Right atrium auricular region (tissue), 2 donors: ENCODE results near the gene NAV3. TPM values are rescaled to one million over a fixed set of nuclear protein-coding genes. Genes with fewer than 3 reads are reported as not detected.

ENCODE experiments used
- DNase-seq: peaks from one replicate; pipeline ENCODE4 v3.0.0-alpha.2; 2019; ENCODE audit warnings: low spot score
- H3K27ac ChIP-seq, 2 donors: fragments of 200-600 bp; sonication (generic); 1 replicate in 1 of 2; 2 replicates in 1 of 2; pipeline ENCODE4 v1.5.1; 2016 to 2019
- H3K27me3 ChIP-seq, 2 donors: fragments of 200-600 bp; sonication (generic); one replicate each; pipeline versions ENCODE4 v1.5.1 to v1.6.0; 2017 to 2019
- H3K36me3 ChIP-seq: fragments of 200-600 bp; sonication (generic); one replicate; pipeline ENCODE4 v1.5.1; 2016
- H3K4me1 ChIP-seq, 2 donors: fragments of 200-600 bp; sonication (generic); one replicate each; pipeline versions ENCODE4 v1.5.1 to v1.6.0; 2017 to 2019
- H3K4me3 ChIP-seq, 2 donors: fragments of 200-600 bp; sonication (generic); 1 replicate in 1 of 2; 2 replicates in 1 of 2; pipeline ENCODE4 v1.5.1; 2017 to 2019; ENCODE audit warnings: mild to moderate bottlenecking in 1 of 2, moderate library complexity in 1 of 2
- H3K9me3 ChIP-seq, 2 donors: fragments of 200-600 bp; sonication (generic); one replicate each; pipeline ENCODE4 v1.5.1; 2019
- CTCF ChIP-seq, 2 donors: fragments of 200-600 bp; sonication (generic); IDR thresholded peaks; one replicate each; pipeline ENCODE4 v1.5.1; 2019; ENCODE audit warnings: antibody characterized with exemption in 2 of 2
- total RNA-seq, 2 donors: library from RNA; depleted of rRNA; stranded (reverse); fragments of >200 nt; gene quantifications; one replicate each; pipeline ENCODE4 v1.1.0, GENCODE V29; 2016

The NAV3 gene
- total RNA-seq, 2 donors from 2014 or later = 4.4 to 5.1 TPM

- TF ChIP-seq CTCF (IDR thresholded peaks at IDR 0.05) = no peak
- no peaks in the 10 kb centered on the region for H3K27me3 ChIP-seq
- no peak overlapping the region for H3K27ac ChIP-seq
Observed at GRCh38 chr12:78085542-78086182, 255.0 kb downstream of the NAV3 start.

GRCh38 chr12:78086553-78087362, 256.1 kb downstream of the NAV3 start:
- DNase-seq = no peak
- no peak for TF ChIP-seq CTCF (IDR thresholded peaks at IDR 0.05)
- Histone ChIP-seq H3K9me3 (no peaks in the 10 kb centered on the region), H3K27me3 (no peaks in the 10 kb centered on the region), H3K4me1 (peaks cover 0 to 4% of the 10 kb centered on the region in 2 donors), H3K27ac (no peak overlapping the region), H3K36me3 (no peaks in the 10 kb centered on the region), H3K4me3 (no peak overlapping the region)

More at GRCh38 chr12:78085542-78086182, 255.0 kb downstream of the NAV3 start:
- Histone ChIP-seq H3K9me3 (no peaks in the 10 kb centered on the region), H3K36me3 (no peaks in the 10 kb centered on the region), H3K4me3 (no peak overlapping the region), H3K4me1 (peaks cover 0 to 4% of the 10 kb centered on the region in 2 donors)
- DNase-seq = no peak

GRCh38 chr12:78087363-78087675, 256.6 kb downstream of the NAV3 start:
- no peak overlapping the region for H3K27ac ChIP-seq
- no peaks in the 10 kb centered on the region for H3K9me3 ChIP-seq
- DNase-seq = no peak
- H3K4me3 ChIP-seq = no peak overlapping the region
- peaks cover 0 to 4% of the 10 kb centered on the region in 2 donors for H3K4me1 ChIP-seq
- no peak for TF ChIP-seq CTCF (IDR thresholded peaks at IDR 0.05)
- no peaks in the 10 kb centered on the region for H3K36me3 ChIP-seq
- no peaks in the 10 kb centered on the region for H3K27me3 ChIP-seq

GRCh38 chr12:78088391-78088832, 257.7 kb downstream of the NAV3 start:
- no peaks in the 10 kb centered on the region for H3K36me3 ChIP-seq
- no peak for TF ChIP-seq CTCF (IDR thresholded peaks at IDR 0.05)
- H3K27me3 ChIP-seq = no peaks in the 10 kb centered on the region
- peaks cover 0 to 4% of the 10 kb centered on the region in 2 donors for H3K4me1 ChIP-seq
- H3K4me3 ChIP-seq = peak overlapping the region in 1 of 2 donors; percentile 22
- no peak overlapping the region for H3K27ac ChIP-seq
- DNase-seq = no peak
- H3K9me3 ChIP-seq = no peaks in the 10 kb centered on the region

GRCh38 chr12:78090266-78090665, 259.6 kb downstream of the NAV3 start:
- TF ChIP-seq CTCF (IDR thresholded peaks at IDR 0.05) = no peak
- Histone ChIP-seq H3K36me3 (no peaks in the 10 kb centered on the region), H3K27ac (no peak overlapping the region), H3K9me3 (no peaks in the 10 kb centered on the region), H3K27me3 (no peaks in the 10 kb centered on the region), H3K4me3 (no peak overlapping the region), H3K4me1 (peaks cover 0 to 4% of the 10 kb centered on the region in 2 donors)
- no peak for DNase-seq
